Endothelial cell of umbilical vein (primary cell): Measurements from ENCODE around the gene LMTK2.

Experiments
- CTCF ChIP-seq, 2 donors: IDR thresholded peaks; 1 replicate in 1 of 2; 2 replicates in 1 of 2; pipeline ENCODE4 v1.5.1; 2011; ENCODE audit warnings: low read length in 2 of 2, mild to moderate bottlenecking in 2 of 2, moderate library complexity in 2 of 2, control low read depth in 1 of 2, inconsistent platforms in 1 of 2, low read depth in 1 of 2; ENCODE audit not compliant: insufficient read depth in 1 of 2; ENCODE audit errors: extremely low read depth in 1 of 2
- EZH2 ChIP-seq: IDR thresholded peaks from 2 replicates; pipeline ENCODE4 v1.6.1; 2012; ENCODE audit warnings: borderline replicate concordance, low read depth, mild to moderate bottlenecking, moderate library complexity, low read length, inconsistent platforms; ENCODE audit not compliant: severe bottlenecking
- GATA2 ChIP-seq: IDR thresholded peaks from 2 replicates; pipeline ENCODE4 v1.7.0; 2011; ENCODE audit warnings: low read depth, mild to moderate bottlenecking, moderate library complexity, mixed read lengths, low read length; ENCODE audit not compliant: insufficient read length, insufficient read depth
- POLR2A ChIP-seq: IDR thresholded peaks from 2 replicates; pipeline ENCODE4 v1.6.1; 2012; ENCODE audit warnings: low read depth, mild to moderate bottlenecking, control low read depth, low read length
- POLR2AphosphoS5 ChIP-seq: IDR thresholded peaks from 2 replicates; pipeline ENCODE4 v1.6.1; 2012; ENCODE audit warnings: low read depth, mild to moderate bottlenecking, control low read depth, low read length, moderate library complexity; ENCODE audit not compliant: insufficient read depth

DNA sequence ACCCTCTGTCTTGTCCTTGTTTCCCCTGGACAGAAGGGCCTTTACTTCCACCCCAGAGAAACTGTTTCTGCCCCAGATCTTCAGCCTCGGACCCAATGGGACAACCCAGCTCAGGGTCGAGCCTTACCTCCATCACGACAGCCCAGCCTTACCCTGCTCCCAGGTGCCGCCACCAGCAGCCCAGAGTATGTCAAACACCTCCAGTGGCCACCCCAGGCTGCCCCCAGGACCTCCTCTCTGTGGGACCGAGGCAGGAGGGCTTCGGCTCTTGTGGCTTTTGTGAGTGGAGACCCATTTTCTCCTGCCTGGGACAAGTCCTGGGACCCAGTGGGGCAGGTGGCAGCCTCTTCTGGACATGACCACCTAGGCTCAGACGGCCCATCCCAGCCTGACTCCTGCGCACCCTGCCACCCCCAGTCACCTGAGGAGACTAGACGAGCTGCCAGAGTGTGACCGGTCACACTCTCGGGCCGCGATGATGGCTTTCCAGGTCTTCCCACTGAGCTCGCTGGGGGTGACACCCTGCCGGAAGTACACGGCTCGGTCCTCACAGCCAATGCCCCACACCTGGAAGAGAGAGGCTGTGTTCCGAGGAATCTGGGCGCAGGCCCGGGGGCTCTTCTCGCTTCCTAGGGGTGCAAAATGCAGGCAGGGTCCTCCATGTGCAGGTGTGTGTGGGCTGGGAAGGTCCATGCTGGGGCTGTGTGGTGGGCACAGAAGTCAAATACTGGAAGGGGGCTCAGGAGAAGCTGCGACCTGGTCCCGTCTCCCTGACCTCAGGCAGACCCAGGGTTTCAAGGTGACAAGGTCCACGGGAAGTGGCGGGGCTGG lies 129.9 kb downstream of the LMTK2 start:
- TF ChIP-seq POLR2A (no peak), CTCF (IDR thresholded peaks at IDR 0.05; ENCODE audit: extremely low read depth in 1 of 2, insufficient read depth in 1 of 2, low read depth in 1 of 2, low read length in 2 of 2) (no peak), GATA2 (no peak), POLR2AphosphoS5 (no peak), EZH2 (no peak)
